Fibroblast of villous mesenchyme (primary cell): ENCODE data around the gene TTC24. TPM values are rescaled to one million over a fixed set of nuclear protein-coding genes. Genes with fewer than 3 reads are reported as not detected.
"Not testable (repeated sequence)": the region's sequence is repeated elsewhere in the genome, so short reads cannot be mapped to it uniquely, and the experiment has no call there.

Source experiments
- DNase-seq: peaks from one replicate; pipeline ENCODE4 v3.0.0-alpha.2; 2010; ENCODE audit warnings: low read depth
- H3K4me3 ChIP-seq: 2 replicates; pipeline ENCODE4 v1.5.1; 2011; ENCODE audit warnings: low read depth, mild to moderate bottlenecking, low read length
- CTCF ChIP-seq: IDR thresholded peaks from 2 replicates; pipeline ENCODE4 v1.5.1; 2012; ENCODE audit warnings: low read depth, mild to moderate bottlenecking, low read length; ENCODE audit not compliant: insufficient read depth
- total RNA-seq: library from RNA; depleted of rRNA; stranded (reverse); fragments of >200 nt; gene quantifications from 2 replicates; pipeline ENCODE4 v1.2.3, GENCODE V29; 2012

Gene TTC24
- total RNA-seq, 1 donor = not detected

GRCh38 chr1:156601892-156602291 lies 22.4 kb downstream of the TTC24 start:
- no peak for TF ChIP-seq CTCF
- DNase-seq = no peak
- peak overlapping the region; percentile 77 for H3K4me3 ChIP-seq

GRCh38 chr1:156602557-156602993 lies 23.1 kb downstream of the TTC24 start:
- peak; percentile 51 for TF ChIP-seq CTCF
- H3K4me3 ChIP-seq = no peak overlapping the region
- DNase-seq = no peak

GRCh38 chr1:156607344-156607743 lies 27.8 kb downstream of the TTC24 start:
- not testable (repeated sequence) for DNase-seq, H3K4me3 ChIP-seq

- TF ChIP-seq CTCF = peak; percentile 80
- no peak overlapping the region for H3K4me3 ChIP-seq
- peak; percentile 69 for DNase-seq
Observed at GRCh38 chr1:156608036-156608674, 28.6 kb downstream of the TTC24 start.

GRCh38 chr1:156608981-156609380 lies 29.5 kb downstream of the TTC24 start:
- DNase-seq = no peak
- TF ChIP-seq CTCF = peak; percentile 62
- H3K4me3 ChIP-seq = no peak overlapping the region

GRCh38 chr1:156610072-156610471 lies 30.5 kb downstream of the TTC24 start:
- not testable (repeated sequence) for DNase-seq, H3K4me3 ChIP-seq

GRCh38 chr1:156612666-156613065 lies 33.1 kb downstream of the TTC24 start:
- no peak for DNase-seq
- H3K4me3 ChIP-seq = no peak overlapping the region
- no peak for TF ChIP-seq CTCF

GRCh38 chr1:156615946-156616345 lies 36.4 kb downstream of the TTC24 start:
- peak overlapping the region; percentile 21 for H3K4me3 ChIP-seq
- no peak for TF ChIP-seq CTCF
- peak; percentile 45 for DNase-seq
